HTR-8/SVneo (cell line): Measurements from ENCODE around the gene C2.
A peak's percentile ranks its signal among the peaks of the same experiment; 100 is the strongest.

ENCODE experiments used
- DNase-seq: peaks from one replicate; pipeline ENCODE4 v3.0.0; 2011; ENCODE audit warnings: low spot score, mixed read lengths; ENCODE audit not compliant: insufficient read length
- FAIRE-seq: peaks from 2 replicates; lab custom pipeline; 2011; peaks lifted over from hg19 to GRCh38; lab: Jason Lieb, UNC

C2 gene

DNA sequence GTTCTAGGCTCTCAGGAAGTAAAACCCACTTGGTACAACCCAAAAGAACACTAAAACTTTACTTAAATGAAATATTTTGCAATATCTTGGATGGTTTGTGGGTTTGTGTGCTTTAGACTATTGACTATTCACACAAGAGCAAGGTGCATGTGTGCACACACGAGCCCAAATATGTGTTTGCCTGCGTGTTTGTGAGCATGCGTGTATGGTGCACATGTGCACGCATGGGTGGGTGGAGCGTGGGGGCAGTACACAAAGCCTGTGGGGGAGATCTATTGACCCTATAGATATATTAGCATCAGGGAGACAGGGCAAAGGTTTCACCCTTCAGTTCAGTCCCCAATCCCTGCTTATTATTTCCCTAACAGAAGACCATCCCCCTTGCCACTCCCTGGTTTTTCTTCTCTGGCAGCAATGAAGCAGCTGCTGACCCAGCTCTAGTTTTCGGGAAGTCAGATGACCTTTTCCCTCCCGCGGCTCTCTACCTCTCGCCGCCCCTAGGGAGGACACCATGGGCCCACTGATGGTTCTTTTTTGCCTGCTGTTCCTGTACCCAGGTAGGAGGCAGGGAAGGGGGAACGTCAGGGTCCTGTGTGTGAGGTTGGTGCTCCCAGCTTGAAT, at the start of gene C2:
Gene C2, plus strand, starts transcription at position 476 of the 621 bp plus-strand sequence. Its CDS starts 36 bp downstream, at position 512.
- FAIRE-seq (no peak), DNase-seq (no peak)

DNA sequence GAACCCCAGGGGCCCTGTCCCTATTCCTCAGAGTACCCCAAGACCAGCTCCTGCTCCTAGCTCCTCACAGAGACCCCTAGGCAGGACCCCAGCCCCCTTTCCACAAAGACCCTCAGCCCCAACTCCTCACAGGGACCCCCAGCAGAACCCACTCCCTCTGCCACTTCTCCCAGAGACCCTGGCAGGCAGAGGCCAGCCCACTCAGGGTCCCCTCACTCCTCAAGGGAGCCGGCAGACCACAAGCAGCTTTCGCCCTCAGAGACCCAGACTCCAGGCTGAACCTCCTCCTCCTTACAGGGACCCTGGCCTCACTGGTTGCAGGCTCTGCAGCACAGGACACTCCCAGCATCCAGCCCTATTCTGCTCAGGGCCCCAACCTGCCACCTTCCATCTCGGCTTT, 49.3 kb upstream of the C2 start:
- no peak for FAIRE-seq
- DNase-seq = no peak

DNA sequence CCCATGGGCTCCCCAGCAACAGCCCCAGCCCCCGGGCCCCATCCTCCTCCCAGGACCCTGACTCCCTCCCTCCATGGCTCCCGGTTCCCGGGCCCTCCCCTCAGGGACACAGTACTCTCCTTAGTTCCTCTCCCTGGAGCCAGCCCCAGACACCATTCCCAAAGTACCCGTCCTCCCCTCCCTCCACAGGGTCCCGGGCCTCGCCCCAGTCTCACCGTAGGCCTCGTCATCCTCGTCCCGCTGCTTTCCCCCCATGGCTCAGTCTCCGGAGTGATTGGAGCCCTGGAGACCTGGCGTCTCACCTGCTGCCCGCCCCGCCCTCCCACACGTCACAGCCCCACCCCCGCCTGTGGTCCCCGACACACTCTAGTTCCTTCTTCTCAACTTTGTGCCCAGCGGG, 48.8 kb upstream of the C2 start, which contains the start of gene SLC44A4:
Gene SLC44A4, minus strand, starts transcription at position 272 of the 400 bp plus-strand sequence. Its CDS starts 17 bp downstream, at position 255.
- FAIRE-seq (no peak), DNase-seq (no peak)

DNA sequence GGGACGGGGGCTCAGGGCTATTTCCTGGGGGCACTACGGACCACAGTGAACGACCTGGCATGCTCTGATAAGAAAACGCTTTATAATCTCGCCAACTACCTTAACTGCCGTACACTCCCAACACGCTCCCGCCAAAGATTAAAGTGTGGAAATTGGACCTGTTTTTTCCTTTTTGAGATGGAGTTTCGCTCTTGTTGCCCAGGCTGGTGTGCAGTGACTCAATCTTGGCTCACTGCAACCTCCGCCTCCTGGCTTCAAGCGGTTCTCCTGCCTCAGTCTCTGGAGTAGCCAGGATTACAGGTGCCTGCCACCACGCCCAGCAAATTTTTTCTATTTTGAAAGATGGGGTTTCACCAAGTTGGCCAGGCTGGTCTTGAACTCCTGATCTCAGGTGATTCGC, 48.4 kb upstream of the C2 start:
- FAIRE-seq (no peak), DNase-seq (no peak)

DNA sequence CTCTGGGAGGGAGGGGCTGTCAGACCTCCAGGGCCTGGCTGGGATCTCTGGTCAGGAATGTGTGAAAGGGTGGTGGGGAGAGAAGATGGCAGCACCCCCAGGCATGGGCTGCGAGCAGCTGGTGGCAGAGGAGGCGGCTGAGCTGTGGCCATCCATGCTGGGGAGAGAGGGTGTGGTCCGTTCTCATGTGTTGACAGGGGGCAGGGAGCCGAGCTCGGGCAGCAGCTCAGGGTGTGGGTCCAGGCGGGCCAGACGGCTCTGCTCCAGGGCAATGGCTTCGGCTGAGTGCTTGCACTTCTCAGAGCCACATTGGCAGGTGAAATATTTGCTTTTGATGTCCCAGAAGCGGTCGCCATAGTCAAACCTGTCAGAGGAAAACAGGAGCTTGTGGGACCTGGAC, 47.6 kb upstream of the C2 start:
- DNase-seq (no peak), FAIRE-seq (no peak)

DNA sequence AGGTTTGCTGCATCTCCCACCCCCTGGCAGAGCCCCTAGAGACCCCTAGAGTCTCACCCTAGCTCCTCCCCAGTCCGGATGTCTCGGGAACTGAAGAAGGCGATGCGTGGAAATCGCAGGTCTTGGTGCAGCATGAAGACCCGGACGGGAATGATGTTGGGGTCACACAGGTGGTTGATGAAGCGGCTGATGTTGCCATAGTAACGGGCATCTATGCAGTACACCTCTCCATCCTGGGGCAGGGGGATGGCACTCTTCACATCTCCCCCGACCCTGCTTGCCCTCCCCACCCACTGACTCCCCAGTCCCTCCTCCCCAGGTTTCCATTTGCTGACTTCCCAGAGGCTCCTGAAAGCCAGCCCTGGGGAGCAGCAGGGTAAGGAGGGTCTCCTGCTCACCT, 46.9 kb upstream of the C2 start:
- DNase-seq (no peak), FAIRE-seq (no peak)

DNA sequence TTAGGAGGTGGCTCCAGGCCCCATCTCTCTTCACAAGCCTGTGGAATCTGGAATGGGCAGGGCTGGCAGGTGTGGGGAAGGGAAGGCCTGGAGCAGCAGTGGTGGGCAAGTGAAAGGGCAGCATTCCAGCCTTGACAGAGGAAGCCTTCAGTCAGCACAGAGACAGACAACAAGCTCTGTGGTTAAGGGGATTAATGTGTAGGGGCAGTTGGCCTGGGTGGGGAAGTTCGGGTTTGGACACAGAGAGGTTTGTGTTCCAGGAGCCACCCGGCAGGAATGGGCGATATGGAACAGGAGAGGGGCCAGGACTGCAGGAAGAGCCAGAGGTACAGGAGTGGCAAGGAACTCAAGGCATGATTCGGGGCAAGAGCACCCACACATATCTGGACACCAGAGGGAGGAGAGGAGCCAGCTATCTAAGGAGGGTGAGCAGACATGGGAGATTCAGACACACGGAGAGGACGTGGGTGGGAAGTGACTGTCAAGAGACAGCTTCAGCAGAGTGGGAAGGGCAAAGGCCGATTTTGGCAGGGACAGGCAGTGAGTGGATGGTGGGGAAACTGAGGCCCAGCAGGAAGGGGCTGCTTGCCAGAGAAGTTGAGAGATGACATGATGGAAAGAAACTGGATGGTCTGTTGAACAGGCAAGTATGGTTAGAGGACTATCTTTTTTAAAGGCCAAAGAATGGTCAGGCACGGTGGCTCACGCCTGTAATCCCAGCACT, 46.2 kb upstream of the C2 start:
- no peak for DNase-seq
- no peak for FAIRE-seq

DNA sequence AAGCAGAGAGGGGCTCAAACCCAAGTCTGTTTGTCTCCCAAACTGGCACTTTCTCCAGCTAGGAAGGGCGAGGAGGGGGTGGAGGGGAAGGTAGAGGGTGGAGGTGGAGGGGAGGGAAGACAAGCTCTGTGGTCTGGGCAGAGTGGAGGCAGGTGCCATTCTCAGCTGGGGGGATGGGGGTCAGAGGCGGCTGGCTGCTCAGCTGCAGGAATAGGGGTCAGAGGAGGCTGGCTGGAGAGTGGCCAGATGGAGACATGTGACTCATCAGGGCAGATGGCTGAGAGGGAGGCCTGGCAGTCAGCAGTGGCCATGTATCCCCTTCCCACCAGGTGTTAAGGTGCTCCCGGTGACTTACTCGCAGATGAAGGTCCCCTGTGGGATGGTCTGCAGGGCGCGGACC, 45.2 kb upstream of the C2 start:
- DNase-seq = no peak
- no peak for FAIRE-seq

DNA sequence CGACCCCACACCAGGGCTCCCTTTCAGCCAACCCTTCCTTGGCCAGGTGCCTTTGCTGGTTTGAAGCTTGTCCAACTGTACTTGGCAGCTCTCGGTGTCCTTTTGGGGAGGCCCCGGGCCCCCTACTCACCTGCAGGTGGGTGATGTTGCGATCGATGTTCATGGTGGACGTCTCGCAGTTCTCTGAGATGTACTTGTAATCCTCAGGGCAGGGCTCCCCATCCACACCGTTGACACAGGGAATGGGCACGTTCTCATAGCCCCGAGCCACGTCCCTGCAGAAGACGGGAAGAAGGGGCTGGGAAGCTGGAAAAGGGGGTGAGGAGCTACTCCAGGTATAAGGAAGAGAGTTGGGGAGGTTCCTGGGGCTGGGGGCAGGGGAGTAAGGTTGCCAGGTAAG, 43.8 kb upstream of the C2 start:
- no peak for DNase-seq
- FAIRE-seq = no peak

DNA sequence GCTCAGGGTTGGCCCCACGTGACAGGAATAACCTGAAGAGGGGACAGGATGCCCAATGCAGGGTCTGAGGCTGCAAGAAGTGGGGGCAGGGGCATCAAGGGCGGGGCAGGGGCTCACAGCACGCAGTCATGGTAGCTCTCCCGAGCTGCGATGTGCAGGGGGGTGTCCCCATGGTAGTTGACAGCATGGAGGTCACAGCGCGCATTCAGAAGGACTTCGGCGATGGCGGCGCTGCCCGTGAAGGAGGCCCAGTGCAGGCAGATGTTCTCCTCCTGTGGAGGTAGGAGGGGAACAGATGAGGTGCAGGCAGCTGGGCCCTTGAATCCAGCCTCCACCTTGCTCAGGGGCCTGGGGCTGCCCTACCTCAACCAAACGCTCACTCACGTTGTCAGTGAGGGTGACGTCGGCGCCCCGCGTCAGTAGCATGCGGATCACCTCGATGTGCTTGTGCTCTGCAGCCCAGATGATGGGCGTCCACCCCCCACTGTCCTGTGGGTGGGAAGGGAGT, 42.9 kb upstream of the C2 start:
- DNase-seq (no peak), FAIRE-seq (no peak)

DNA sequence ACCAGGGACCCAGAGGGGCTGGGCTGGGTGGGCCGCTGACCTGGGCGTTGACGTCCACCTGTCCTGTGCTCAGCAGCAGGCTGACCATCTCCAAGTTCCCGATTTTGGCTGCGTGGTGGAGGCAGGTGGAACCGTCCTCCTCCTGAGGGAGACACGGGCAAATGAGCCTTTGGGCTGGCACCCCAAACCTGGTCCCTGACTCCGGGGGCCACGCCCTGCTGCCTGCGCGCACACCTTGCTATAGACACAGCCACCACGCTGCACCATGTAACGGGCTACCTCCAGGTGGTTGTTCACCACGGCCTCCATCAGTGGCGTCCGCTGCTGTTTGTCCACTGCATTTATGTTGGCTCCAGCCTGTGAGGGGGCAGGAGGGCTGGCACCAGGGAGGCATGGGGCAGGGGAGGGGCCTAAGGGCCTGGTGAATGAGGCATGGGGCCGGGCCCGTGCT, 41.0 kb upstream of the C2 start:
- FAIRE-seq (no peak), DNase-seq (no peak)

DNA sequence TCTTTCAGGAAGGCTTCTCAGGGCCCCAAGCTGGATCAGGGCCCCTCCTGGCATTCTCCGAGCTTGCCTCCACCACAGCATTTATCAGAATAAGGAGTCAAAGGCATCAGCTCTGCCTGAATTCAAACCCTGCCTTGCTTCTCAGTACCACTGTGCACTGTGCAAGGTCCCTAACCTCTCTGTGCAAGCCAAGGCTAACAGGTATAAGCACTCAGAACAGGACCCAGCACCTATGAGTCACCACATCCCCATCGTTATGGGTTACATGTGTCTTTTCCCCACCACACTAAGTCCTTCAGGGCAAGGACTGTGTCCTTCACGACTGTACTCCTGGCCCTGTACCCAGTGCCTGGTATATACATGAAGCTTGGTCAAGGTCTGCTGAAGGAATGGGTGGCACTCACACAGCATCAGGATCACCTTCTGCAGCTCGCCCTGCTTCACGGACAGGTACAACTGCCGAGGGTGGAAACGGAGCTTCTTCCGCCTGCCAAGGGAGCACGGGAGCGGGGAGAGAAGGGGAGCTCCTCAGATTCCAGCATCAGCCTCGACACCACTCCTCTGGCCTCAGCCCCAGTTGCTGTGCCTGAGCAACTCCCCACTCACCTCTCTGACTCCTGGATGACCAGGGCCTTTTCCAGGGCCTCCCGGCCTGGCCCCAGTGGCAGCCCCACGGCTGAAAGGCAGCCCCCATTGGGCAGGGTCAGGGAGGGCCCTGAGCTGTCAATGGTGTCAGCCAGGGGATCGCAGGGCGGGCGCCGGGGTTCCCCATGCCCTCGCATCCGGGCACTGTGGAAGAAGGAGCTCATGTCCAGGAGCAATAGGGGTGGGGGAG, 40.1 kb upstream of the C2 start:
- DNase-seq (no peak), FAIRE-seq (peak; percentile 87)

DNA sequence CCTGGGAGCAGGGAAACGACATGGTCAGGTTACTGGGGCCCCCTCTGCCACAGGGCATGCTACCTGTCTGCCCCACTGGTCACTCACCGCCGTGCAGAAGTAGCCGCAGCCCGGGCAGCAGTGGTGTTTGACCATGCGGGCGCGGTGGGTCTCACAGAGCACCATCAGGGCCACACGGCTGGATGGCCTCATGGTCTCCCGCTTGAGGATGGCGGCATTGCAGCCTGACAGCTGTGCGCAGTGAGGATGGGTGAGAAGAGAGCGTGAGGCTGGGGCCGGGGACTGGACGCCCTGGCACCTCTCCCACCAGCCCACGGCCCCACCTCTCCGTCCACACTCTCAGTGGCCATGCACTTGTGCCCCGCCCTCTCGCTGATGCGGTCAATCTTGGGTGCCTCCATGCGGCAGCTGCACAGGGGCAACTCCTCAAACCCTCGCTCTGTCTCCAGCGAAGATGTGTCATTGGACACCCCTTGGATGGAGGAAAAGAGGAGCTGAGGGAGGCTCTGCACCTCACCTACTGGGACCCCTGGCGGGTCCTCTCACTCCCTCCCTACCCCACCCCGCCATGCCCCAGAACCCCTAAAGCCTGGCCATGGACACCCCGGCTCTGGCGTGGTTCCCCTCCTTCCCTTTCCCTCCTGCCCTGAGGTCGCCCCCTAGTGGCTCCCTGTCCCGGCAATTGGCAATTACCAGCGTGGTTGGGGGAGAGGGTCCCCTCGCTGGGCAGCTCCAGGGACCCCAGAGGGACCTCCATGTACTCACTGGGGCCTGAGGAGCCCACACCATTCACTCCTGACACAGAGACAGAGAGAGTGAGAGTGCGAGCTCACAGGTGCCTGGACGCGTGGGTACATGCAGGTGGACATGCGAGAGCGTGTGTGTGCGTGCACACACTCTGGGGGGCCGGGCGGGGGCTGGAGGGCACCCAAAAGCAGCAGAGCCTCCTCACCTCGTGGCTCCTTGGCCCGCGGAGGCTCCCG, 39.0 kb upstream of the C2 start:
- DNase-seq = no peak
- FAIRE-seq = peak; percentile 4

DNA sequence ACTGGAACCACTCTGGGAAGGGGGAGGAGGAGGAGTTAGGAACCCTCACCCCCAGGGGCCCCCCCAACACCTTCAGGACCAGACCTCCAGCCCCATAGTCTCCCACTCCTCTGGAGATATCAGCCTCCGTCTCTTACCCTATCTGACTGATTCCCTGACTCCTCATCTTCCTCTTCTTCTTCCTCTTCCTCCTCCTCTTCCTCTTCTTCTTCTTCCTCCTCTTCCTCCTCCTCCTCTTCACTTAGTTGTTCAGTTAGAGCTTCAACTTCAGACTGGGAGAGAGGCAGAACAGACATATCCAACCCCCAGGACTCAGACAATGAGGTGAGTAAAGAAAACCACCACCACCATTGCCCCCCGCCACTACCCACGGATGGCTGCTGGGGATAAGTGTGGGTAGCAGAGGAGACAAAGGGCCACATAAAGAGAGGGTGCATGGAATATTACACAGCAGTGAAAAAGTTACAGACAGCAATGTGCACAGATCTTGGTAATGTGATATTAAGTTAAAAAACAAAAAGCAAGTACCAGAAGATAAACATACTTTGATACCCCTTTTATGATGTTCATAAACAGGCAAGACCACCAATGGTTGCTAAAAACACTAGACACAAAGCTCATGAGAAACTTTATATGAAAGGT, 38.1 kb upstream of the C2 start:
- DNase-seq = no peak
- FAIRE-seq = no peak

DNA sequence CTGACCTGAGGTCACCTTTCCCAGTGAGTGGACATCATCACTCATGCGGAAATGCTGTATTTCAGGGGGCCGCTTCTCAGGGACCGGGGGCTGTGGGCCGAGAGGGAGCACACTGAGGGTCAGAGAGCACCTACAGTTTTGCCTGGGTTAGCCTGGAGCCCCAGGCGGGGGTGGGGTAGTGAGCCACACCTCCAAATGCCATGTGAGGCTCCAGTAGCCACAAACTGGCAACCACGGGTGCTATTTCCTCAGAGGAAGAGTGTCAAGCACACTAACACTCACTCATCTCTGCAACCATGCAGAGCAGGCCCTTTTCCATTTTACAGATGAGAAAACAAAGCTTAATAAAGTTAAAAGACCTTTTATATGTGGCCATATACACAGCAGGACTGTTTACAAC, 34.7 kb upstream of the C2 start:
- FAIRE-seq = no peak
- no peak for DNase-seq

DNA sequence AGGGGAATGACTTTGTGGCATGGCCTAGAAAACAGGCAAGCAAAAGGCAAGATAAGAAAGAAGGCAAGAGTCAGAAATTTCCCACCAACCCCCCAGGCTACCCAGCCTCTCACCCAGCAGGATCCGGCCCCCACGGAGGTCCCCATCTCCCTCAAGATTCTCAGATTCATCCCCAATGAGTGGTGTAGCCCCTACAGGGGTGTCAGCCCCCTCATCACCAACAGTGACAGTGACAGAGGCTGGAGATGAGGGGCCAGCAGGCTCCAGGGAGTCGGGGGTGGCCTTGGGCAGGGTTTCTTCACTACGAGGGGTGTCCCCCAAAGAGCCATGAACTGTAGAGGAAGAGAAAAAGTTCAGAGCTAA, 31.0 kb upstream of the C2 start:
- FAIRE-seq (no peak), DNase-seq (no peak)

DNA sequence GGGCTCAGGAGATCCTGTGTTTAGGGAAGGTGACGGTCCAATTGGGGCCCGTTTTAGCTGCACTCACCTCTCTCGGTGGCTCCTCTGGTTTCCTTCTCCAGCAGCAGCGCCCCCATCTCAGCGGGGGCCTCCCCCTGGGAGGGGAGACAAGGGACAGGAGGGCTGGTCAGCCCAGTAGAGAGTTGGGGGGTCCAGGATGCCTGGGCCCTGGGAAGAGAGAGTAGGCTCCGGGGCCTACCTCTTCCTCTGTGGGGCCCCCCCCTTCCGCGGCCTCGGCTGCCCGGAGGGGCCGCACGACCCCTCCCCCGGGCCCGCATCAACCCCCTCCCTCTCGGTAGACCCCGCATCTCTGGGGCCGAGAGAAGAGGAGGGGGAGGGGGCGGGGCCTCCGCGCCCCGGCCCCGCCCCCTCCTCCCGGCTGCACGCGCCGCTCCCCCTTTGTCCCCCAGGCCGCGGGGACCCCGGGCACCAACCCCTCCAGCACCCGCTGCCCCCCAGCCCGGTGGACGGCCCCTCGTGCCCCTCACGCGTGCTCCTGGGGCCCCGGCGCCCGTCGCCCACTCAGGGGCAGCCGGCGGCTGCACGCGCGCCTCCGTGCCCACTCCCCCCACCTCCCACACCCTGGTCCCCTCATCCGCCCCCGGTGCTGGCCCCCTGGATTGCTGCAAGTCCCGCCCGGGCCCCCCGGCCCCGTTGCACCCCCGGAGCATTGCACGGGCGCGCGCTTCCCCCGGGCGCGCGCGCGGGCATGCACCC, 30.5 kb upstream of the C2 start:
- DNase-seq (no peak), FAIRE-seq (no peak)

DNA sequence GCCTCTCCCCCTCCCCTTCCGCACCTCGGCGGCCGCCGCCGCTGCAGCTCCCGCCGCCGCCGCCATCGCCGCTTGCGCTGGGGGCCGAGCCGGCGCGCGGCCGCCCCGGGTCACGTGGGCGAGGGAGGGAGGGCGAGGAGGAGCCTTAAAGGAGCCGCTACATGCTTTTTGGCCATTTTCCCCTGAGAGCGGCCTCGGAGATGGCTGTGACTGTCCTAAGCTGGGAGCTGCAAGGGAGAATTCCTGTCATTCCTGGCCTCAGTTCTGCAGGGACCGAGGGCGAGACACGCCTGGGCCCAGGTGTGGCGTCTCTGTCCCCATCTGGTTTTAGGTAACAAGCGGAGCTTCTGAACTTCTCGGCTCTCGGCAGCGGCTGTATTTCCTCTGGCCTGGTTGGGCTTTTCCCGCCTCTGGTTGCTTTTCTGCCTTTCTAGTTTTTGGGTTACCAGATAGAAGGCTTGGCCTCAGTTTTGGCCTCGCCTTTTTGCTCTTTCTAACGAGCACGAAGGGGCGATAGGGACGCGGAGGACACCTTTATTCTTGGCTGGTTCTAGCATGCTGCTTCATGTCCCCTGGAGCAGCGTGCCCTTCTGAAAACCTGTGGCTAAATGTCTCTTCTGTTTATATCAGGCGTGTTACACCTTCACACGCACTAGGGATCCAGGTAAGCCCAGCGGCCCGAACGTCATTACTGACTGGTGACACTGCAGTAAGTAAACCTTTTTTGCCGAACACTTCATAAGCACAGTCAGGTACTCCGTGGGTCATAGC, 29.7 kb upstream of the C2 start, which contains the start of gene EHMT2:
Gene EHMT2, minus strand, starts transcription at position 87 of the 771 bp plus-strand sequence. Its CDS starts 21 bp downstream, at position 66.
- FAIRE-seq (peak; percentile 65), DNase-seq (peak; percentile 86)
